Prostate gland (tissue), 2 donors: ENCODE data around the gene TMEM238.

Experiments used
- CTCF ChIP-seq, 4 experiments: fragments of 200-600 bp in 2 of 4; fragments of 450-650 bp in 2 of 4; sonication (generic) in 2 of 4; IDR thresholded peaks; 1 replicate in 3 of 4; 2 replicates in 1 of 4; pipeline ENCODE4 v1.5.1; 2016 to 2019; ENCODE audit warnings: antibody characterized with exemption in 4 of 4, mild to moderate bottlenecking in 2 of 4, moderate library complexity in 2 of 4
- POLR2A ChIP-seq: fragments of 450-650 bp; IDR thresholded peaks from one replicate; pipeline ENCODE4 v1.6.1; 2016; ENCODE audit warnings: antibody characterized with exemption, mild to moderate bottlenecking
- POLR2AphosphoS5 ChIP-seq: sonication (generic); formaldehyde crosslinking; IDR thresholded peaks from one replicate; pipeline ENCODE4 v1.6.1; 2017; ENCODE audit warnings: antibody characterized with exemption

- TF ChIP-seq POLR2AphosphoS5, result no peak
- no peak for TF ChIP-seq CTCF (IDR thresholded peaks at IDR 0.05)
- no peak for TF ChIP-seq POLR2A
Measured at GRCh38 chr19:55368106-55368505, 16.0 kb downstream of the TMEM238 start.
